Natural killer cell (primary cell): ENCODE measurements around the gene NEUROD6. TPM values are rescaled to one million over a fixed set of nuclear protein-coding genes. Genes with fewer than 3 reads are reported as not detected.

Experiments used
- ATAC-seq, 3 donors: fragments of 150-1000 bp in 2 of 3; fragments of 200-7000 bp in 1 of 3; cut with Tn5 transposase; 1 replicate in 1 of 3; 2 replicates in 2 of 3; pipeline ENCODE4 v1.10.0; 2021; ENCODE audit warnings: mild to moderate bottlenecking in 2 of 3, moderate library complexity in 2 of 3
- DNase-seq, 2 donors: peaks; one replicate each; pipeline versions ENCODE4 v3.0.0 to v3.0.0-alpha.2; 2013 to 2021; ENCODE audit warnings: mixed read lengths in 1 of 2
- H3K27ac ChIP-seq: one replicate; pipeline ENCODE4 v1.5.1; 2013; ENCODE audit warnings: mild to moderate bottlenecking, low read length
- H3K27me3 ChIP-seq: one replicate; pipeline ENCODE4 v1.6.1; 2013; ENCODE audit warnings: low read length; ENCODE audit not compliant: control insufficient read depth, insufficient read depth
- H3K36me3 ChIP-seq: one replicate; pipeline ENCODE4 v1.6.1; 2013; ENCODE audit warnings: low read length; ENCODE audit not compliant: control insufficient read depth, insufficient read depth
- H3K4me1 ChIP-seq: one replicate; pipeline ENCODE4 v1.6.1; 2013; ENCODE audit warnings: low read length; ENCODE audit not compliant: control insufficient read depth, insufficient read depth
- H3K4me3 ChIP-seq: one replicate; pipeline ENCODE4 v1.5.1; 2013; ENCODE audit warnings: low read length
- H3K9me3 ChIP-seq: one replicate; pipeline ENCODE4 v1.6.1; 2013; ENCODE audit warnings: low read length; ENCODE audit not compliant: control insufficient read depth, insufficient read depth
- H3K27ac Mint-ChIP-seq, 2 donors: one replicate each; pipeline ENCODE4 v1.8.0; 2022; ENCODE audit warnings: mild to moderate bottlenecking in 2 of 2, mixed read lengths in 2 of 2, moderate library complexity in 1 of 2
- H3K27me3 Mint-ChIP-seq, 2 donors: one replicate each; pipeline ENCODE4 v1.8.0; 2022; ENCODE audit warnings: low read depth in 2 of 2, mixed read lengths in 2 of 2
- H3K36me3 Mint-ChIP-seq: one replicate; pipeline ENCODE4 v1.8.0; 2022; ENCODE audit warnings: mixed read lengths
- H3K4me1 Mint-ChIP-seq, 2 donors: one replicate each; pipeline ENCODE4 v1.8.0; 2022; ENCODE audit warnings: mixed read lengths in 2 of 2
- H3K4me3 Mint-ChIP-seq: one replicate; pipeline ENCODE4 v1.8.0; 2022; ENCODE audit warnings: mild to moderate bottlenecking, moderate library complexity, mixed read lengths
- H3K9me3 Mint-ChIP-seq, 2 donors: one replicate each; pipeline ENCODE4 v1.8.0; 2022; ENCODE audit warnings: mixed read lengths in 2 of 2
- WGBS: methylation state at CpG from one replicate; pipeline ENCODE4 v1.1.7; 2013; ENCODE audit warnings: missing lambda C conversion rate; ENCODE audit not compliant: insufficient coverage; 5-methylcytosine and 5-hydroxymethylcytosine counted together
- intact Hi-C: fragments of 100-400 bp; cut with micrococcal nuclease; formaldehyde crosslinking; loops from one replicate; pipeline ENCODE4 v1.14.2; 2022
- total RNA-seq, 4 donors: library from RNA; stranded (reverse); fragments of 120-200 nt in 1 of 4; gene quantifications; one replicate each; pipeline versions ENCODE4 v1.2.3 to v1.2.4, GENCODE V29; 2013 to 2022
- TF ChIP-seq, protein P1 (sequence below): fragments of 200-600 bp; IDR thresholded peaks from one replicate; pipeline ENCODE4 v1.8.0; 2022; ENCODE audit warnings: antibody characterized with exemption

The NEUROD6 gene
- total RNA-seq, 3 donors from 2014 or later (not counting 1 experiment from before 2014, with no cell fraction given) = not detected

DNA sequence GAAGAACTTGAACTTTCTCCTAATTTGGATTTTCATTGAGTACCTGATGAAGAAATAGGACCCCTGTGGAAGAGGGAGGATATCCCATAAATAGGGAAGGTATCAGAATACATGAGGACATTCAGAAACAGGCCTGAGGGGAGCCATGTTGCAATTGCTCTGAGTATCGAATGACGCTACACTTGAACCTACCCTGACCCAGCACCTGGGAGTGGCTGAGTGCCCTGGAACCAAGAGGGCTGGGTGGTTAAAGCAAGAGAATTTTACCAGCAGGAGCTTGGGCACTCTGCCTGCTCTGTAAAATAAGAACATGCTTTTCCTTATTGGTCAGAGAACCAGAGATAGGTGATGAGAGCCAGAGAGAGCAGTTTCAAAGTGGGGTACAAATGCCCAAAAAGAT lies 7.2 kb downstream of the NEUROD6 start:
- Histone ChIP-seq H3K9me3 (no peaks in the 10 kb centered on the region), H3K27me3 (peaks cover 5% of the 10 kb centered on the region), H3K36me3 (no peaks in the 10 kb centered on the region), H3K4me3 (no peak overlapping the region), H3K4me1 (no peaks in the 10 kb centered on the region), H3K27ac (no peak overlapping the region)
- intact Hi-C loops = no loop called here
- no peaks in the 10 kb centered on the region for H3K36me3 Mint-ChIP-seq
- TF ChIP-seq, protein P1, sequence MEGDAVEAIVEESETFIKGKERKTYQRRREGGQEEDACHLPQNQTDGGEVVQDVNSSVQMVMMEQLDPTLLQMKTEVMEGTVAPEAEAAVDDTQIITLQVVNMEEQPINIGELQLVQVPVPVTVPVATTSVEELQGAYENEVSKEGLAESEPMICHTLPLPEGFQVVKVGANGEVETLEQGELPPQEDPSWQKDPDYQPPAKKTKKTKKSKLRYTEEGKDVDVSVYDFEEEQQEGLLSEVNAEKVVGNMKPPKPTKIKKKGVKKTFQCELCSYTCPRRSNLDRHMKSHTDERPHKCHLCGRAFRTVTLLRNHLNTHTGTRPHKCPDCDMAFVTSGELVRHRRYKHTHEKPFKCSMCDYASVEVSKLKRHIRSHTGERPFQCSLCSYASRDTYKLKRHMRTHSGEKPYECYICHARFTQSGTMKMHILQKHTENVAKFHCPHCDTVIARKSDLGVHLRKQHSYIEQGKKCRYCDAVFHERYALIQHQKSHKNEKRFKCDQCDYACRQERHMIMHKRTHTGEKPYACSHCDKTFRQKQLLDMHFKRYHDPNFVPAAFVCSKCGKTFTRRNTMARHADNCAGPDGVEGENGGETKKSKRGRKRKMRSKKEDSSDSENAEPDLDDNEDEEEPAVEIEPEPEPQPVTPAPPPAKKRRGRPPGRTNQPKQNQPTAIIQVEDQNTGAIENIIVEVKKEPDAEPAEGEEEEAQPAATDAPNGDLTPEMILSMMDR = no peak
- H3K27ac Mint-ChIP-seq = no peak overlapping the region
- ATAC-seq (no peak), DNase-seq (no peak)
- no peaks in the 10 kb centered on the region for H3K4me1 Mint-ChIP-seq
- peaks cover 0 to 2% of the 10 kb centered on the region in 2 donors for H3K9me3 Mint-ChIP-seq
- peaks cover 14 to 16% of the 10 kb centered on the region in 2 donors for H3K27me3 Mint-ChIP-seq
- 93% methylated on average over 2 of the region's 2 CpGs for WGBS
- no peak overlapping the region for H3K4me3 Mint-ChIP-seq

DNA sequence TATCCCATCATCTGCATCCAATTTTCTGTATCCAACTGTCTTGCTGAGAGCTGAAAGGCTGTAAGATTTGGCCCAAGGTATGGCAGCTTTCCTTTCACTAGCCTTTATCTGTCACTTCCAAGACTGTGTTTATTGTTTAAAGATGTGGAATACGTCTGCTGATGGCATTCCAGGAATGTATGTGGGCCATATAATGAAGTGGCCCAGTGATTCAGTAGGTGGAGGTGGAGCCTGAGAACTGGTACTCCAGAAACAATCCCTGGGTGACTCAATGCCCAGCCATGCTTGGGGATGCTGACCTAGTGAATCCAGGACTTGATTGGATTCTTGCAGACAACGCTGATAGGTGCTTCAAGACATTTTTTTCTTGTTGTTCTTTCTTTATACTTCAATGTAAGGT lies 13.5 kb downstream of the NEUROD6 start:
- WGBS = 54% methylated on average over 2 of the region's 2 CpGs
- Histone ChIP-seq H3K4me1 (no peaks in the 10 kb centered on the region), H3K27ac (no peak overlapping the region), H3K36me3 (no peaks in the 10 kb centered on the region), H3K27me3 (no peaks in the 10 kb centered on the region), H3K9me3 (no peaks in the 10 kb centered on the region), H3K4me3 (no peak overlapping the region)
- DNase-seq = no peak
- Mint-ChIP-seq H3K27me3 (peaks cover 0 to 2% of the 10 kb centered on the region in 2 donors), H3K4me1 (no peaks in the 10 kb centered on the region), H3K27ac (no peak overlapping the region), H3K4me3 (no peak overlapping the region), H3K9me3 (peaks cover 3 to 4% of the 10 kb centered on the region in 2 donors), H3K36me3 (no peaks in the 10 kb centered on the region)
- TF ChIP-seq, protein P1 = no peak
- intact Hi-C loops = no loop called here
- ATAC-seq = no peak

DNA sequence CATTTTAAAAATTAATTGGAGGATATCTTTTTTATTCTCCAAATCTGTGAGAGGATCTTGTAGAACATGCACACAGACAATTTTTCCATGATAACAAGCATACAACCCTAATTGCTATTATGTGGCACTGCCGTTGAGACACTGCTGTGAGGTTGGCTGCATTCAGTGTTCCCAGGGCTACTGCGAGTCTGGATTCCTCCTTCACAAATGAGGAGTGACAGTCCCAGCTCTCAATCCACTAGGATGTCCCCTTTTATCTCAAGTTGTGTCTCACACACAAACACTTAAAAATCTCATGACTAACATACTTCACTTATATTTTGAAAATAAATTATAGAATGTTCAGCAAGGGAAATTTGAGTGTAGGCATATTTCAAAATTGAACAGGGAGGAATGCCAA lies 14.1 kb downstream of the NEUROD6 start:
- no peaks in the 10 kb centered on the region for H3K9me3 ChIP-seq
- Mint-ChIP-seq H3K27ac (no peak overlapping the region), H3K4me3 (no peak overlapping the region), H3K4me1 (no peaks in the 10 kb centered on the region), H3K36me3 (no peaks in the 10 kb centered on the region), H3K27me3 (no peaks in the 10 kb centered on the region), H3K9me3 (peaks cover 3 to 4% of the 10 kb centered on the region in 2 donors)
- WGBS = 91% methylated on average over 2 of the region's 2 CpGs
- no peak overlapping the region for H3K4me3 ChIP-seq
- no peaks in the 10 kb centered on the region for H3K27me3 ChIP-seq
- intact Hi-C loops = no loop called here
- no peaks in the 10 kb centered on the region for H3K4me1 ChIP-seq
- DNase-seq (no peak), ATAC-seq (no peak)
- no peak overlapping the region for H3K27ac ChIP-seq
- TF ChIP-seq, protein P1 = no peak
- H3K36me3 ChIP-seq = no peaks in the 10 kb centered on the region

DNA sequence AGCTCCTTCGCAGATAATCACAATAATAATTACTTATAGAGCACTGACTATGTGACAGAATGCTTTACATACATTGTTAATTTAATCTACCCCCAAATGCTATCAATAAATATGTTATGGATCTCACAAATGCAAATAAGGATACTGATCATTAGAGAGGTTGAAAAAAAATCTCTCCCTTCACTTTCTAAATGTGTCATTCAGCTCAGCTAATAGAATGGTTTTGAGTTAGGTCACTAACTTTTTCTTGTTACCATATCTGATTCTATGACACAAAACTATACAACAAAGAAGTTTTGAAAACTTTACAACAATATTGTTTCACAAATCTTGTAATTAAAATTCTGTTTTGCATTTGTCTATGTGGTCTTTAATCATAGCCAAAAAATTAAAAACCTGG lies 17.4 kb downstream of the NEUROD6 start:
- Mint-ChIP-seq H3K4me3 (no peak overlapping the region), H3K9me3 (peaks cover 2 to 3% of the 10 kb centered on the region in 2 donors), H3K27me3 (no peaks in the 10 kb centered on the region), H3K4me1 (no peaks in the 10 kb centered on the region), H3K27ac (no peak overlapping the region), H3K36me3 (no peaks in the 10 kb centered on the region)
- no peak overlapping the region for H3K4me3 ChIP-seq
- TF ChIP-seq, protein P1 = no peak
- no CpG with 5 or more reads among the region's 1 CpG for whole genome bisulfite sequencing
- no peak for DNase-seq
- no peak for ATAC-seq
- no peaks in the 10 kb centered on the region for H3K9me3 ChIP-seq
- no peaks in the 10 kb centered on the region for H3K4me1 ChIP-seq
- H3K36me3 ChIP-seq = no peaks in the 10 kb centered on the region
- no peaks in the 10 kb centered on the region for H3K27me3 ChIP-seq
- no peak overlapping the region for H3K27ac ChIP-seq
- intact Hi-C loops = no loop called here
